Astrocyte (in vitro differentiated cells and primary cell): Measurements from ENCODE around the gene AIMP2.

ENCODE experiments used
- EZH2 ChIP-seq: IDR thresholded peaks from 2 replicates; pipeline ENCODE4 v1.6.1; 2012; ENCODE audit warnings: mild to moderate bottlenecking, low read length, inconsistent platforms; ENCODE audit not compliant: insufficient read depth
- TF ChIP-seq, protein P1 (sequence below): IDR thresholded peaks from 2 replicates; pipeline ENCODE4 v1.5.1; 2011; ENCODE audit warnings: low read depth, mild to moderate bottlenecking, inconsistent platforms, low read length, moderate library complexity; ENCODE audit not compliant: insufficient read depth

GRCh38 chr7:6049780-6050179 is 40.7 kb downstream of the AIMP2 start:
- TF ChIP-seq, protein P1, sequence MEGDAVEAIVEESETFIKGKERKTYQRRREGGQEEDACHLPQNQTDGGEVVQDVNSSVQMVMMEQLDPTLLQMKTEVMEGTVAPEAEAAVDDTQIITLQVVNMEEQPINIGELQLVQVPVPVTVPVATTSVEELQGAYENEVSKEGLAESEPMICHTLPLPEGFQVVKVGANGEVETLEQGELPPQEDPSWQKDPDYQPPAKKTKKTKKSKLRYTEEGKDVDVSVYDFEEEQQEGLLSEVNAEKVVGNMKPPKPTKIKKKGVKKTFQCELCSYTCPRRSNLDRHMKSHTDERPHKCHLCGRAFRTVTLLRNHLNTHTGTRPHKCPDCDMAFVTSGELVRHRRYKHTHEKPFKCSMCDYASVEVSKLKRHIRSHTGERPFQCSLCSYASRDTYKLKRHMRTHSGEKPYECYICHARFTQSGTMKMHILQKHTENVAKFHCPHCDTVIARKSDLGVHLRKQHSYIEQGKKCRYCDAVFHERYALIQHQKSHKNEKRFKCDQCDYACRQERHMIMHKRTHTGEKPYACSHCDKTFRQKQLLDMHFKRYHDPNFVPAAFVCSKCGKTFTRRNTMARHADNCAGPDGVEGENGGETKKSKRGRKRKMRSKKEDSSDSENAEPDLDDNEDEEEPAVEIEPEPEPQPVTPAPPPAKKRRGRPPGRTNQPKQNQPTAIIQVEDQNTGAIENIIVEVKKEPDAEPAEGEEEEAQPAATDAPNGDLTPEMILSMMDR: no peak
- TF ChIP-seq EZH2: no peak
